ENCODE results near the gene CSAG2. TPM values are rescaled to one million over a fixed set of nuclear protein-coding genes. Genes with fewer than 3 reads are reported as not detected.
"Not testable (repeated sequence)": the region's sequence is repeated elsewhere in the genome, so short reads cannot be mapped to it uniquely, and the experiment has no call there.

Gene CSAG2
- 1 to 10 TPM in 1 of 2 experiments, under 1 TPM in 1; 0.47 to 2.7 TPM for total RNA-seq

- H3K4me3 Mint-ChIP-seq; H3K9me3 Mint-ChIP-seq (ENCODE audit: low read depth); DNase-seq; H3K4me1 Mint-ChIP-seq; H3K27me3 Mint-ChIP-seq; H3K27ac Mint-ChIP-seq; ATAC-seq; CTCF ChIA-PET; H3K36me3 Mint-ChIP-seq: not testable (repeated sequence)
Measured at GRCh38 chrX:152709173-152709572, at the start of gene CSAG2. Gene CSAG2, minus strand, starts transcription at chrX:152709273. Its CDS starts 161 bp downstream, at chrX:152709112.

GRCh38 chrX:152754871-152755270 lies 45.8 kb upstream of the CSAG2 start:
- H3K4me3 Mint-ChIP-seq; ATAC-seq; H3K27me3 Mint-ChIP-seq; CTCF ChIA-PET; H3K36me3 Mint-ChIP-seq; DNase-seq; H3K27ac Mint-ChIP-seq; H3K4me1 Mint-ChIP-seq; H3K9me3 Mint-ChIP-seq (ENCODE audit: low read depth): not testable (repeated sequence)

GRCh38 chrX:152753686-152754650 lies 44.9 kb upstream of the CSAG2 start, which contains the start of gene MAGEA2:
Gene MAGEA2, minus strand, starts transcription at chrX:152753842. Its CDS starts 2,479 bp downstream, at chrX:152751363.
- H3K27me3 Mint-ChIP-seq; H3K4me1 Mint-ChIP-seq; H3K4me3 Mint-ChIP-seq; ATAC-seq; DNase-seq; CTCF ChIA-PET; H3K9me3 Mint-ChIP-seq (ENCODE audit: low read depth); H3K36me3 Mint-ChIP-seq; H3K27ac Mint-ChIP-seq: not testable (repeated sequence)

GRCh38 chrX:152738560-152738959 lies 29.5 kb upstream of the CSAG2 start:
- ATAC-seq (no peak), DNase-seq (no peak)
- no peak overlapping the region for H3K4me3 Mint-ChIP-seq
- CTCF ChIA-PET = no interaction called here
- H3K27me3 Mint-ChIP-seq = no peaks in the 10 kb centered on the region
- no peak overlapping the region for H3K27ac Mint-ChIP-seq
- H3K9me3 Mint-ChIP-seq (ENCODE audit: low read depth) = no peaks in the 10 kb centered on the region
- no peaks in the 10 kb centered on the region for H3K36me3 Mint-ChIP-seq
- H3K4me1 Mint-ChIP-seq = no peaks in the 10 kb centered on the region

- ATAC-seq; DNase-seq; H3K4me3 Mint-ChIP-seq; H3K27ac Mint-ChIP-seq; H3K9me3 Mint-ChIP-seq (ENCODE audit: low read depth); H3K27me3 Mint-ChIP-seq; H3K36me3 Mint-ChIP-seq; CTCF ChIA-PET; H3K4me1 Mint-ChIP-seq: not testable (repeated sequence)
Measured at GRCh38 chrX:152736528-152736927, 27.5 kb upstream of the CSAG2 start.

- H3K27ac Mint-ChIP-seq = no peak overlapping the region
- H3K9me3 Mint-ChIP-seq (ENCODE audit: low read depth) = no peaks in the 10 kb centered on the region
- CTCF ChIA-PET = no interaction called here
- ATAC-seq (no peak), DNase-seq (no peak)
- H3K36me3 Mint-ChIP-seq = no peaks in the 10 kb centered on the region
- H3K4me1 Mint-ChIP-seq = no peaks in the 10 kb centered on the region
- no peaks in the 10 kb centered on the region for H3K27me3 Mint-ChIP-seq
- no peak overlapping the region for H3K4me3 Mint-ChIP-seq
Measured at GRCh38 chrX:152735860-152736511, 26.9 kb upstream of the CSAG2 start.

GRCh38 chrX:152735101-152735500 lies 26.0 kb upstream of the CSAG2 start:
- H3K27ac Mint-ChIP-seq = no peak overlapping the region
- H3K4me3 Mint-ChIP-seq = no peak overlapping the region
- no peaks in the 10 kb centered on the region for H3K4me1 Mint-ChIP-seq
- ATAC-seq = no peak
- CTCF ChIA-PET = no interaction called here
- H3K36me3 Mint-ChIP-seq = no peaks in the 10 kb centered on the region
- no peaks in the 10 kb centered on the region for H3K9me3 Mint-ChIP-seq (ENCODE audit: low read depth)
- DNase-seq = no peak
- no peaks in the 10 kb centered on the region for H3K27me3 Mint-ChIP-seq

GRCh38 chrX:152734143-152734858 lies 25.2 kb upstream of the CSAG2 start:
- H3K27me3 Mint-ChIP-seq; DNase-seq; H3K9me3 Mint-ChIP-seq (ENCODE audit: low read depth); H3K4me3 Mint-ChIP-seq; H3K36me3 Mint-ChIP-seq; H3K4me1 Mint-ChIP-seq; H3K27ac Mint-ChIP-seq; CTCF ChIA-PET; ATAC-seq: not testable (repeated sequence)

GRCh38 chrX:152733261-152733975 lies 24.3 kb upstream of the CSAG2 start, which contains the start of the genes CSAG1 and MAGEA12:
Gene CSAG1, minus strand, starts transcription at chrX:152733721. Its CDS starts 1,261 bp downstream, at chrX:152732460.
Gene MAGEA12, plus strand, starts transcription at chrX:152733757. Its CDS starts 2,405 bp downstream, at chrX:152736162.
- H3K4me3 Mint-ChIP-seq = no peak within 1 kb of the TSS
- ATAC-seq (no peak), DNase-seq (no peak)
- H3K27ac Mint-ChIP-seq = no peak within 1 kb of the TSS
- peaks cover 4% of the 10 kb centered on the region for H3K27me3 Mint-ChIP-seq
- H3K4me1 Mint-ChIP-seq = no peaks in the 10 kb centered on the region
- H3K36me3 Mint-ChIP-seq = no peaks in the 10 kb centered on the region
- H3K9me3 Mint-ChIP-seq (ENCODE audit: low read depth) = no peaks in the 10 kb centered on the region
- CTCF ChIA-PET = no interaction called here

- Mint-ChIP-seq H3K36me3 (no peaks in the 10 kb centered on the region), H3K4me3 (no peak overlapping the region), H3K27me3 (peaks cover 4% of the 10 kb centered on the region), H3K4me1 (no peaks in the 10 kb centered on the region), H3K9me3 (ENCODE audit: low read depth) (no peaks in the 10 kb centered on the region), H3K27ac (no peak overlapping the region)
- no peak for DNase-seq
- ATAC-seq = no peak
- CTCF ChIA-PET = no interaction called here
Measured at GRCh38 chrX:152725409-152725808, 16.3 kb upstream of the CSAG2 start.

- H3K9me3 Mint-ChIP-seq (ENCODE audit: low read depth); DNase-seq; H3K27me3 Mint-ChIP-seq; H3K4me1 Mint-ChIP-seq; H3K36me3 Mint-ChIP-seq; H3K27ac Mint-ChIP-seq; H3K4me3 Mint-ChIP-seq; ATAC-seq; CTCF ChIA-PET: not testable (repeated sequence)
Measured at GRCh38 chrX:152713815-152714787, 5.0 kb upstream of the CSAG2 start, which contains the start of gene MAGEA2B. Gene MAGEA2B, plus strand, starts transcription at chrX:152714628. Its CDS starts 2,479 bp downstream, at chrX:152717107.

- H3K27me3 Mint-ChIP-seq; H3K4me3 Mint-ChIP-seq; H3K36me3 Mint-ChIP-seq; H3K9me3 Mint-ChIP-seq (ENCODE audit: low read depth); DNase-seq; ATAC-seq; CTCF ChIA-PET; H3K27ac Mint-ChIP-seq; H3K4me1 Mint-ChIP-seq: not testable (repeated sequence)
Measured at GRCh38 chrX:152713195-152713594, 4.1 kb upstream of the CSAG2 start.

Data from activated CD8-positive, alpha-beta memory T cell treated with anti-CD3 and anti-CD28 coated beads, Interleukin-2, amount 10 ng/mL, durations not matched to agents 7 days and 5 days (primary cell).